Spleen (tissue), 7 donors: ENCODE measurements around the gene ASTN1.

Experiments
- CTCF ChIP-seq, 11 experiments: fragments of 200-600 bp in 7 of 11; fragments of 450-650 bp in 4 of 11; sonication (generic) in 4 of 11; IDR thresholded peaks in 8 of 11; conservative IDR thresholded peaks in 3 of 11; 1 replicate in 7 of 11; 2 replicates in 4 of 11; pipeline versions ENCODE4 v1.4.0 to v1.8.0; 2016 to 2021; ENCODE audit warnings: antibody characterized with exemption in 11 of 11, inconsistent platforms in 4 of 11, mild to moderate bottlenecking in 1 of 11
- POLR2A ChIP-seq, 3 donors: fragments of 450-650 bp; IDR thresholded peaks; one replicate each; pipeline ENCODE4 v1.5.1; 2017; ENCODE audit warnings: antibody characterized with exemption in 3 of 3, mild to moderate bottlenecking in 1 of 3
- POLR2AphosphoS5 ChIP-seq, 3 donors: sonication (generic); formaldehyde crosslinking; IDR thresholded peaks; one replicate each; pipeline ENCODE4 v1.5.1; 2017; ENCODE audit warnings: antibody characterized with exemption in 3 of 3
- donor health status: DM: no; HTN: no; CAD: no; lungs with moderate emphysema.
- donor health status: DM: no; HTN: no; CAD: no.
- donor health status: DM: no; HTN: no; CAD: no.

- TF ChIP-seq POLR2A (IDR thresholded peaks at IDR 0.05) = no peak
- TF ChIP-seq CTCF (IDR thresholded peaks at IDR 0.05 in 8 of 11, conservative IDR thresholded peaks at IDR 0.05 in 3 of 11) = no peak
- TF ChIP-seq POLR2AphosphoS5 (IDR thresholded peaks at IDR 0.05) = no peak
These were observed 9.5 kb upstream of the ASTN1 start for GRCh38 chr1:177173976-177174375.
